ENCODE measurements around the gene MOB2.

DNA sequence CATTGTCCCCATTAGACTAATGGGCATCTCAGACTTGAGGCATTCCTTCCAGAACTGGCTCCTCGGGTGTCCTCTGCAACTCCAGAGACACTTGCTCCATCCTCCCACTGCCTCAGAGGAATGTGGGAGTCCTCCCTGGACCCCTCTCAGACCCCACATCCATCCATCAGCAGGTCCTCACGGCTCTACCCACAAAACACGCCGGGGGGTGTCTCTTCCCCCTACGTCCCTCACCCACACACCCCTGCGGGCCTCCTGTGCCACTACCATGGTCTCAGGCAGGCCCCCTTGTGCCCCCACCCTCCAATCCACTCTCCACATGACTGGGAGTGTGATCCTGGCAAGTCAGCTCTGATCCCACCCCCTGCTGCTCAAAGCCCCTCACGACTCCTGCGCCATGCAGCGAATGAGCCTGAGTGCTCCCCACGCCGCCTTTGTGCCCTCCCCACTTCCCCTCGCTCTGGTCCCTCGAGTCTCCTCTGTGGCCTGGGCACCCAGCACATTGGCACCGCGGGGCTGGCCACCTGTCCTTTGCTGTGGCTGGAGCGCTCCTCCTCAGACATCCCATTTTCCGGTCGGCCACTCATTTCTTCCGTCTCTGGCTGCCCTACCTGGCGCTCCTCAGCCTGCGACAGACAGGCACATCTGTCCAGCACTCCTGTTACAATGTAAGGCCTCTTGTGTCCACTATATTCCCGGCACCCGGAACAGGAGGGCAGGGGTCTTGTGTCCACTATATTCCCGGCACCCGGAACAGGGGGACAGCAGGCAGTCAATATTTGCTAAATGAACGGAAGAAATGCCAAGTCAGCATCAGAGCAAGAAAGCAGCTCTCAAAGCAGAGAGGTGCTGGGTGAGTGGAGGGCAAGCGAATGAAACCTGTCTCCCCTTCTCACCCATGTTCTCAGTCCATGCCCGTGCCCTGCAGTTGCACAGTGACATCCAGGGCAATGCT lies 14.2 kb upstream of the MOB2 start:
- TF ChIP-seq POLR2AphosphoS5 (IDR thresholded peaks at IDR 0.05) (no peak), POLR2A (IDR thresholded peaks at IDR 0.05) (no peak)
- TF ChIP-seq, protein P1, sequence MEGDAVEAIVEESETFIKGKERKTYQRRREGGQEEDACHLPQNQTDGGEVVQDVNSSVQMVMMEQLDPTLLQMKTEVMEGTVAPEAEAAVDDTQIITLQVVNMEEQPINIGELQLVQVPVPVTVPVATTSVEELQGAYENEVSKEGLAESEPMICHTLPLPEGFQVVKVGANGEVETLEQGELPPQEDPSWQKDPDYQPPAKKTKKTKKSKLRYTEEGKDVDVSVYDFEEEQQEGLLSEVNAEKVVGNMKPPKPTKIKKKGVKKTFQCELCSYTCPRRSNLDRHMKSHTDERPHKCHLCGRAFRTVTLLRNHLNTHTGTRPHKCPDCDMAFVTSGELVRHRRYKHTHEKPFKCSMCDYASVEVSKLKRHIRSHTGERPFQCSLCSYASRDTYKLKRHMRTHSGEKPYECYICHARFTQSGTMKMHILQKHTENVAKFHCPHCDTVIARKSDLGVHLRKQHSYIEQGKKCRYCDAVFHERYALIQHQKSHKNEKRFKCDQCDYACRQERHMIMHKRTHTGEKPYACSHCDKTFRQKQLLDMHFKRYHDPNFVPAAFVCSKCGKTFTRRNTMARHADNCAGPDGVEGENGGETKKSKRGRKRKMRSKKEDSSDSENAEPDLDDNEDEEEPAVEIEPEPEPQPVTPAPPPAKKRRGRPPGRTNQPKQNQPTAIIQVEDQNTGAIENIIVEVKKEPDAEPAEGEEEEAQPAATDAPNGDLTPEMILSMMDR (IDR thresholded peaks at IDR 0.05): no peak

Data from breast epithelium (tissue), 3 donors.